Activated CD4-positive, alpha-beta T cell treated with anti-CD3 and anti-CD28 coated beads, Interleukin-10, Interleukin-2, amounts not matched to agents 100 ng/mL and 50 ng/mL, durations not matched to agents 16 hours and 8 hours (primary cell): ENCODE results near the gene PARVG.
A peak's percentile ranks its signal among the peaks of the same experiment; 100 is the strongest.

Experiments
- DNase-seq: peaks from one replicate; pipeline ENCODE4 v3.0.0-alpha.2; 2020

Gene PARVG

GRCh38 chr22:44181912-44182587 lies 1.3 kb downstream of the PARVG start:
- DNase-seq: peak; percentile 26

- DNase-seq: peak; percentile 71
Observed at GRCh38 chr22:44182588-44183286, 2.0 kb downstream of the PARVG start.

GRCh38 chr22:44183287-44183588 lies 2.5 kb downstream of the PARVG start:
- DNase-seq: no peak

DNA sequence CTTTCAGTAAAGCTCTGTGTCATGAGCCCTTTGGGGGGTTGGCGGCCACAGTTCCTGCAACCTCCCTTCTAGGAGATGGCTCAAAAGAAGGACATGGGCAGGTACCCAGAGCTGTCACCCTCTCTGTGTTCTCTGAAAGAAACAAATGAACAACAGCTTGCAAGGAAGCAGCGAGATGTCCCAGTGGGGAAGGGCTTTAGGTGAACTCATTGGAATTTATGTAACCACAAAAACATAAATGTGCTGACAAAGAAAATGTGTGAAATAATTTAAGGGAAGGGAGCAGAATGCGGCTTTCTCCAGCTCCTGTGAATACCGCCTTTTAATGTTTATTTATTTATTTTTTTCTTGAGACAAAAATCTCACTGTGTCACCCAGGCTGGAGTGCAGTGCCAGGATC lies 3.3 kb downstream of the PARVG start:
- DNase-seq: no peak

DNA sequence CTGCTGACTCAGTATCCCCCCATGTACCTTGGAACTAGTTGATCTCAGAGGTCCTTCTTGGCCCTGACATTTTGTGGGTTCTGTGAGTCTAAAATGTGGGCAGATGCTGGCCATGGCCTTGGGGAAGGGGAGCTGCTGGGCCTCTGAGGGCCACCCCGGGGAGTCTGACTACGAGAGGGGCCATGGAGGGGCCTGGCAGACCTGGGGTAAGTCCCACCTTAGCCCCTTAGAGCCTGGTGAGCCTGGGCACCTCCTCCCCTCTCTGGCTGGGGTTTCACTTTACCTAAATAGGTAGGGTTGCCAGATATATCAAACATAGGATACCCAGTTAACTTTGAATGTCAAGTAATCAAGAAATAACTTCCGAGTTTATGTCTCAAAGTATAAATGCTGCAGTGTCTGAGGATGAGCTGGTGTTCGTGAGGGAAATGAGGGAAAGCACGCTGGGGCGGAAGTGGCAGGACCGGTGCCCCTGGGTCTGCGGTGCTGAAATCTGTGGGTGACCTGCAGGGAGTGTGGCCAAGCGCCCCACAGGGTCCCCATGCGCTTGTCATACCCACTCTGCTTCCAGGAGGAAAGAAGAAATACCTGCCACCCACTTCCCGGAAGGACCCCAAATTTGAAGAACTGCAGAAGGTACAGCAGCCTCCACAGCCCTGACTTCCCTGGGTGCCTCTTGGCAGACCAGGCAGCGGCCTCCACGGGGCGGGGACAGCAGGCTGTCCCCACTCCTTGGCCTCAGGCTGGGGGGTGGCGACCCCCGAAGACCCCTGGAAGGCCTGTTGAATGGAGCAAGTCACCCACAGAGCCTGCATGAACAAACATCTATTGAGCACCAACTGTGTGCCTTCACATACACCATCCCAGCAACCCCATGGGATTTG lies 4.8 kb downstream of the PARVG start:
- no peak for DNase-seq

GRCh38 chr22:44186121-44186510 lies 5.4 kb downstream of the PARVG start:
- no peak for DNase-seq

DNA sequence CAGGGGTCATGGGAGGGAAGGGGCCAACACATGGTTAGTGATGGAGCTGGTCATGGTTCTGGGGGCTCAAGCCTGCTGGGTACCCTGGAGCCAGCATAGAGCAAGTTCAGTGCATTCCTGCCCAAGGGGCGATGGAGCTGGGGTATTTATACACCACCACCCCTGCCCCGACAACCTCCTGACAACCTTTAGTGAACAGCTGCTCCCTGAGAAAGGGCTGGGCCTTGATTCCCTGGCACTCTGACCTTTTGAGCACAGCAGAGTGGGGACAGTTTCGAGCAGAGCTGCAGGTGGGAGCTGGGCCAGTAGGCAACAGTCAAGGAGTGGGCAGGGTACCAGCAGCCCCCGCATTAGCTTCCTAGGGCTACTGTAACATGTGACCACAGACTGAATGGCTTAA lies 6.0 kb downstream of the PARVG start:
- DNase-seq: no peak

DNA sequence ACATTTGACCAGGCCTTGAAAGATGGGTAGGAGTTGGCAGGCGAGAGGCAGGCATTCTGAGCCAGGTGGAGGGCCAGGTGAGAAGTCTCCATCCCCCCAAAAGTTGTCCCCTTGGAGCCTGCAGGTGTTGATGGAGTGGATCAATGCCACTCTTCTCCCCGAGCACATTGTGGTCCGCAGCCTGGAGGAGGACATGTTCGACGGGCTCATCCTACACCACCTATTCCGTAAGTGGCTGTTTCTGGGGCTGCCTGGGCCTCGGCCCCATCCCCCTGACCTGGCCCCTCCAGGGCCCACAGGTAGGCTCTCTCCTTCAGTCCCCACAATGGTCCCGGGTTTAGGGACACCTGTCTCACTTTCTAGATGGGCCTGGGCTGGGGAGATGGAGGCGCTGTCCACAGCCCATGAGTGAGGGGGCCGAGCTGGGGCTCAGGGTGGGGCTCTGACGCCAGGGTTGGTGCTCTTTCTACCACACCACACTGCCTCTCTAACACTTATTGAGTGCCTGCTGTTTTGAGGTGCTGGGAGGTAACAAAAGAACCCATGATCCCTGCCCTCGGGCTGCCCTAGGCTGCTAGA lies 7.0 kb downstream of the PARVG start:
- DNase-seq: no peak

GRCh38 chr22:44188316-44188715 lies 7.6 kb downstream of the PARVG start:
- no peak for DNase-seq

DNA sequence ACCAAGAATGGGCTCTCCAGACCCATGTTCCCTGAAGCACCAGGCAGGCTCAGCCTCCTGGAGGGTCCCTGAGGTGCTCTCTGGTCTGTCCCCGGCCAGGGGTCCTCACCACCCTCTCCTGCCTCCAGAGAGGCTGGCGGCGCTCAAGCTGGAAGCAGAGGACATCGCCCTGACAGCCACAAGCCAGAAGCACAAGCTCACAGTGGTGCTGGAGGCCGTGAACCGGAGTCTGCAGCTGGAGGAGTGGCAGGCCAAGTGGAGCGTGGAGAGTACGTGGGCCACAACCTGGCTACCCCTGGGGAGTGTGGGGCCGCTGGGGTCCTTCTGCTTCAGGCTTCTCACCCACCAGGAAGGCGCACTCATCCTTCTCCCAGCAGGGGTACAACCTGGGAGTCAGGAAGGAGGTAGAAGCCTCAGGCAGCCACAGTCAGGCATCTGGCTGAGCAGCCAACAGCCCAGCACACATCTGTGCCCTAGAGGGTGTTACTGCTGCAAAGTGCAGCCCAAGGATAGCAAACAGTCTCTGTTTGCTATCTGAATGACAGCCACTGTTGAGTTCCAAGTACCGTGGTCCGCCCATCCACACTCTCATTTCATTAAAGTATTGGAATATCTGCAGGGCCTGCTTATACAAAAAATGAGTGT lies 8.4 kb downstream of the PARVG start:
- no peak for DNase-seq

GRCh38 chr22:44190381-44190976 lies 9.8 kb downstream of the PARVG start:
- DNase-seq: no peak

DNA sequence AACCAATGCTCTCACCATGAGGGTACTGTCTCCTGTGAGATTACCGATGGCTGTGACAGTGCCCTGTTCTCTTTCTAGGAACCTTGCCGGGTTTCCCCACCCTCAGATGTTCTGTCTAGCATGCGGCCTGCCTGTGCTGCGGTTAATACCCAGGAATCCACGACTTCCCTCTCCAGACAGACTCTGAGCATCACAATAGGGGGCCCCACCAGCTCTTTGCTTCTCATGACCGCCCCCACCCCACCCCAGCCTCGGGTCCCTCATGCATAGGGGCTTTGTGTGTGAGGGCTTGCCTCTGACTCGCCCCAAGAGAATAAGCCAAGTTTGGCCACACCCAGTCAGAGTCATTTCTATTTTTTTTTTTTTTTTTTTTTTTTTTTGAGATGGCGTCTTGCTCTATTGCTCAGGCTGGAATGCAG lies 10.3 kb downstream of the PARVG start:
- peak; percentile 57 for DNase-seq

GRCh38 chr22:44192098-44192815 lies 11.5 kb downstream of the PARVG start:
- peak; percentile 48 for DNase-seq

GRCh38 chr22:44192816-44193534 lies 12.2 kb downstream of the PARVG start:
- DNase-seq: no peak

DNA sequence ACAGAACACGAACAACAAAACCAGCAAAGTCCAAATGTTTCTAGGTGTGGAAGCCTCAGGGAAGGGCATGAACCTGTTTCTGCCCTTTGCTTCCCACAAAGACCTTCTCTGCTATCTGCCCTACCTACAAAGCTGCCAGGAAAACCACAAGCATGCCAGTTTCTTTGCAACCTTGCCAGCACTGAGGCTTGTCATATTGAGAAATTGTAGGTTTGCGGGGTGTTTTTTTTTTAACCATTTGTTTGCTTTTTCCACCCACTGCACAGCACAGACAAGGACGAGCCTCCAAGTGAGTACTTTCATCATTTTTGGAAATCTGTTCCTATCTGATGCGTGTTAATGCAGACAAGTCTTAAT lies 12.8 kb downstream of the PARVG start:
- DNase-seq: peak; percentile 72

DNA sequence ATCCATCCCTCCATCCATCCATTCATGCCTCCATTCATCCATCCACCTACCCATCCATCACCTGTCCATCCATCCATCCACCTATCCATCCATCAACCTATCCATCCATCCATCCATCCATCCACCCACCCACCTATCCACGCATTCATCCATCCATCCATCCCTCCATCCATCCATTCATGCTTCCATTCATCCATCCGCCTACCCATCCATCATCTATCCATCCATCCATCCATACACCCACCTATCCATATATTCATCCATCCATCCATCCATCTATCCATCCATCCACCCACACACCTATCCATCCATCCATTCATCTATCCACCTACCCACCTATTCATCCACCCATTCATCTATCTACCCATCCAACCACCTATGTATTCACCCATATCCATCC lies 13.8 kb downstream of the PARVG start:
- no peak for DNase-seq

- no peak for DNase-seq
Observed at GRCh38 chr22:44195189-44195871, 14.6 kb downstream of the PARVG start.

DNA sequence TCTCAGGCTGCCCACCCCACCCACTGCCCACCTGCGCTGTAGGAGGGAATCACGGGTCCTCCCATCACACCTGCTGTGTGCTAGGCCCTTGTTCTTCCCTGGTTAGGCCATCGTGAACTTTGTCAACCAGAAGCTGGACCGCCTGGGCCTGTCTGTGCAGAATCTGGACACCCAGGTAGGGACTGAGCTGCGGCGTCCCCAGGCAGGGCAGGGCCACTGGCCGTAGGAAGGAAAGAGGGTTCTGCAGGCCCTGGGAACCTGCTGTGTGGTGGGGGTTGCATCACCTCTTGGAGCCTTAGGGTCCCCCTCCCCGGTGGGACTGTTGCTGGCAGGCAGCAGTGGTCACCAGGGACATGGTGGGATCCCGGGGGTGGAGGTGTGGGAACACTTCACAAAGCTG lies 15.5 kb downstream of the PARVG start:
- no peak for DNase-seq

- DNase-seq: no peak
Observed at GRCh38 chr22:44196731-44197131, 16.0 kb downstream of the PARVG start.

- DNase-seq: no peak
Observed at GRCh38 chr22:44197271-44197670, 16.5 kb downstream of the PARVG start.

DNA sequence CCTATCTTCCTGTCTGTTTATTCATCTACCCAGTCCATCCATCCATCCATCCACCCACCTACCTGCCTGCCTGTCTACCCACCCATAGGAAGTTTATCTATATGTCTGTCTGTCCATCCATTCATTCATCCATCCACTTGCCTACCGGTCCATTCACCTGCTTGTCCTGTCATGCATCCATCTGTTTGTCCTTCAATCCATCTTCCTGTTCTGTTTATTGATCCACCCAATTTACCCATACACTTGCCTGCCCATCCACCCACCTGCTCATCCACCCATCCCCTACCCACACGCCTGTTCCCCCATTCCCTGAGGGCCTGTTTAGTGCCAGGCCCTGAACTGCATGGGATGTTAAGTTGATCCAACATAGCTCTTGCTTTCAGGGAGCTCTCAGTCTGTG lies 18.4 kb downstream of the PARVG start:
- no peak for DNase-seq
